Tibial nerve (tissue), 4 donors: ENCODE measurements around the gene DMD.

Source experiments
- EP300 ChIP-seq, 2 donors: sonication (generic); formaldehyde crosslinking; IDR thresholded peaks; one replicate each; pipeline ENCODE4 v1.6.1; 2017; ENCODE audit warnings: antibody characterized with exemption in 2 of 2, mild to moderate bottlenecking in 1 of 2
- POLR2A ChIP-seq, 2 donors: fragments of 450-650 bp; IDR thresholded peaks; one replicate each; pipeline ENCODE4 v1.6.1; 2017; ENCODE audit warnings: antibody characterized with exemption in 2 of 2, mild to moderate bottlenecking in 2 of 2, moderate library complexity in 2 of 2
- TF ChIP-seq, protein P1 (sequence below), 5 experiments: fragments of 200-600 bp in 3 of 5; fragments of 450-650 bp in 2 of 5; sonication (generic) in 3 of 5; IDR thresholded peaks; one replicate each; pipeline ENCODE4 v1.5.1; 2016 to 2019; ENCODE audit warnings: antibody characterized with exemption in 5 of 5, mild to moderate bottlenecking in 3 of 5, moderate library complexity in 2 of 5

DNA sequence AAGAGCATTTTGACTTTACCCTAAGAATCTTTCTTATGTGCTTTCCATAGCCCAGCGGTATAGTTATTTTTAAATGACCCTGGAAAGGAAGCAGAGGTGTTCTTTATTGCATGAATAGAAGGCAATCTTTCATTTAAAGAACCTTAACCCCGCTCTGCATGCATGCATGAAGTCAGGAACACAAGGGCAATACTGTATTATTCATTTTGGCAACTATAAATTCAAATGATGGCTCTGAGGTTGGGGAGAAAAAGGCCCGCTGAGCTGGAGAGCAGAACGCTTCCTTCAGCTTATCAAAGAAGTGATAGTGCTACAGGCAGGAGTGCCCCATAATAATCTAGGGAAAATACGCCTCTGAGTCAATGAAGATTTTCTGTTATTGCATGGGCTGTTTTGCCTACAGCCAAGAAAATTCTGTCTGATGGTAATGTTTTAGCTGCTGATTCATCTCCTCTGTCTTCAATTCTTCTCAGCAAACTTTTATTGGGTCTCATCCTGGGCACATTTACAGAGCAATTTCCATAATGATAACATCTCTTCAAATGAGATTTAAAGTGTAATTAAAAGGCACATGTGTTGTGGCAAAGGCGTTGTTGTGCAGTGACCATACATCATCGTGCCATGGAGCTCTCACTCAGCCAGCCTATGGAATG is 1687.3 kb downstream of the DMD start:
- TF ChIP-seq, protein P1, sequence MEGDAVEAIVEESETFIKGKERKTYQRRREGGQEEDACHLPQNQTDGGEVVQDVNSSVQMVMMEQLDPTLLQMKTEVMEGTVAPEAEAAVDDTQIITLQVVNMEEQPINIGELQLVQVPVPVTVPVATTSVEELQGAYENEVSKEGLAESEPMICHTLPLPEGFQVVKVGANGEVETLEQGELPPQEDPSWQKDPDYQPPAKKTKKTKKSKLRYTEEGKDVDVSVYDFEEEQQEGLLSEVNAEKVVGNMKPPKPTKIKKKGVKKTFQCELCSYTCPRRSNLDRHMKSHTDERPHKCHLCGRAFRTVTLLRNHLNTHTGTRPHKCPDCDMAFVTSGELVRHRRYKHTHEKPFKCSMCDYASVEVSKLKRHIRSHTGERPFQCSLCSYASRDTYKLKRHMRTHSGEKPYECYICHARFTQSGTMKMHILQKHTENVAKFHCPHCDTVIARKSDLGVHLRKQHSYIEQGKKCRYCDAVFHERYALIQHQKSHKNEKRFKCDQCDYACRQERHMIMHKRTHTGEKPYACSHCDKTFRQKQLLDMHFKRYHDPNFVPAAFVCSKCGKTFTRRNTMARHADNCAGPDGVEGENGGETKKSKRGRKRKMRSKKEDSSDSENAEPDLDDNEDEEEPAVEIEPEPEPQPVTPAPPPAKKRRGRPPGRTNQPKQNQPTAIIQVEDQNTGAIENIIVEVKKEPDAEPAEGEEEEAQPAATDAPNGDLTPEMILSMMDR (IDR thresholded peaks at IDR 0.05), result no peak
- TF ChIP-seq POLR2A (IDR thresholded peaks at IDR 0.05) (no peak), EP300 (IDR thresholded peaks at IDR 0.05) (no peak)
